ENCODE measurements around the gene HINFP. TPM values are rescaled to one million over a fixed set of nuclear protein-coding genes. Genes with fewer than 3 reads are reported as not detected.

Gene HINFP
- total RNA-seq, 4 donors from 2014 or later: 28.1 to 67.9 (median 49.0) TPM

GRCh38 chr11:119155733-119156492 is 34.5 kb downstream of the HINFP start:
- H3K9me3 ChIP-seq: no peaks in the 10 kb centered on the region
- no peak overlapping the region for H3K27ac ChIP-seq
- DNase-seq: peak in 1 of 3 donors; percentile 22
- no peak overlapping the region for H3K4me3 ChIP-seq
- TF ChIP-seq CTCF (IDR thresholded peaks at IDR 0.05) (peak in 1 of 6 experiments; percentile 8), POLR2A (IDR thresholded peaks at IDR 0.05) (no peak)
- no peaks in the 10 kb centered on the region for H3K27me3 ChIP-seq
- H3K4me1 ChIP-seq: no peaks in the 10 kb centered on the region
- H3K36me3 ChIP-seq: no peaks in the 10 kb centered on the region

- Histone ChIP-seq H3K9me3 (no peaks in the 10 kb centered on the region), H3K27ac (no peak overlapping the region), H3K4me1 (no peaks in the 10 kb centered on the region), H3K27me3 (no peaks in the 10 kb centered on the region), H3K4me3 (no peak overlapping the region), H3K36me3 (no peaks in the 10 kb centered on the region)
- no peak for DNase-seq
- TF ChIP-seq CTCF (IDR thresholded peaks at IDR 0.05): no peak
- no peak for TF ChIP-seq POLR2A (IDR thresholded peaks at IDR 0.05)
These were observed 35.1 kb downstream of the HINFP start for GRCh38 chr11:119156496-119156895.

GRCh38 chr11:119157063-119157462 is 35.7 kb downstream of the HINFP start:
- H3K27me3 ChIP-seq: no peaks in the 10 kb centered on the region
- H3K4me1 ChIP-seq: no peaks in the 10 kb centered on the region
- no peak overlapping the region for H3K27ac ChIP-seq
- DNase-seq: no peak
- no peak overlapping the region for H3K4me3 ChIP-seq
- H3K36me3 ChIP-seq: no peaks in the 10 kb centered on the region
- no peak for TF ChIP-seq CTCF (IDR thresholded peaks at IDR 0.05)
- no peak for TF ChIP-seq POLR2A (IDR thresholded peaks at IDR 0.05)
- H3K9me3 ChIP-seq: no peaks in the 10 kb centered on the region

DNA sequence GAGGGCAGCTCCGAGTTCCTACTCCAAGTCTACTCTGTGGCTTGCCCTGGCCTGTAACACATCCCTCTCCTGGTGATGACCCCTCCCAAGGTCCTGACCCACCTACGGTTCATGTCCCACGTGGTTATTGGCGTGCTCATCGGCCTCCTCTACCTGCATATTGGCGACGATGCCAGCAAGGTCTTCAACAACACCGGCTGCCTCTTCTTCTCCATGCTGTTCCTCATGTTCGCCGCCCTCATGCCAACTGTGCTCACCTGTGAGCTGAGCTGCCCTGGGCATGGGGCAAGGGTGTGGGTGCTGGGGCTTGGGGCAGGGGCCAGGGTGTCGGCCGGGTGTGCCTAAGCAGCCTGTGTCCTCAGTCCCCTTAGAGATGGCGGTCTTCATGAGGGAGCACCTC is 37.1 kb downstream of the HINFP start:
- no peak for DNase-seq
- H3K36me3 ChIP-seq: no peaks in the 10 kb centered on the region
- H3K27me3 ChIP-seq: no peaks in the 10 kb centered on the region
- TF ChIP-seq POLR2A (IDR thresholded peaks at IDR 0.05): no peak
- TF ChIP-seq CTCF (IDR thresholded peaks at IDR 0.05): no peak
- no peaks in the 10 kb centered on the region for H3K4me1 ChIP-seq
- no peak overlapping the region for H3K4me3 ChIP-seq
- H3K27ac ChIP-seq: no peak overlapping the region
- H3K9me3 ChIP-seq: no peaks in the 10 kb centered on the region

- no peak for DNase-seq
- H3K9me3 ChIP-seq: no peaks in the 10 kb centered on the region
- no peaks in the 10 kb centered on the region for H3K27me3 ChIP-seq
- no peak overlapping the region for H3K27ac ChIP-seq
- H3K4me1 ChIP-seq: no peaks in the 10 kb centered on the region
- H3K36me3 ChIP-seq: no peaks in the 10 kb centered on the region
- no peak for TF ChIP-seq CTCF (IDR thresholded peaks at IDR 0.05)
- no peak for TF ChIP-seq POLR2A (IDR thresholded peaks at IDR 0.05)
- no peak overlapping the region for H3K4me3 ChIP-seq
These were observed 38.8 kb downstream of the HINFP start for GRCh38 chr11:119160151-119160550.

Data from Peyer's patch (tissue), 4 donors.